GM13976 (cell line): ENCODE data around the gene CYP2W1.
"Not testable (repeated sequence)": the region's sequence is repeated elsewhere in the genome, so short reads cannot be mapped to it uniquely, and the experiment has no call there.

Experiments used
- DNase-seq: peaks from one replicate; pipeline ENCODE4 v3.0.0; 2012; ENCODE audit warnings: low spot score
- in situ Hi-C: fragments of 300-500 bp; cut with MboI; formaldehyde crosslinking; loops from one replicate; pipeline ENCODE4 v1.12.0; 2022; ENCODE audit warnings: low sequenced_read_pairs, mixed read lengths, inconsistent platforms; ENCODE audit not compliant: unreplicated experiment
- TF ChIP-seq, protein P1 (sequence below): IDR thresholded peaks from 2 replicates; pipeline ENCODE4 v1.5.1; 2012; ENCODE audit warnings: borderline replicate concordance, mild to moderate bottlenecking; ENCODE audit not compliant: insufficient read depth; ENCODE audit errors: extremely low read depth, missing control alignments, control extremely low read depth

The CYP2W1 gene

GRCh38 chr7:997404-998395 is 14.7 kb downstream of the CYP2W1 start:
- DNase-seq, result no peak
- in situ Hi-C loops, result loop anchor here (10.0 kb wide), 2 partner anchors 87 to 177 kb away; partner anchors contain the start of gene GPER1
- TF ChIP-seq, protein P1, sequence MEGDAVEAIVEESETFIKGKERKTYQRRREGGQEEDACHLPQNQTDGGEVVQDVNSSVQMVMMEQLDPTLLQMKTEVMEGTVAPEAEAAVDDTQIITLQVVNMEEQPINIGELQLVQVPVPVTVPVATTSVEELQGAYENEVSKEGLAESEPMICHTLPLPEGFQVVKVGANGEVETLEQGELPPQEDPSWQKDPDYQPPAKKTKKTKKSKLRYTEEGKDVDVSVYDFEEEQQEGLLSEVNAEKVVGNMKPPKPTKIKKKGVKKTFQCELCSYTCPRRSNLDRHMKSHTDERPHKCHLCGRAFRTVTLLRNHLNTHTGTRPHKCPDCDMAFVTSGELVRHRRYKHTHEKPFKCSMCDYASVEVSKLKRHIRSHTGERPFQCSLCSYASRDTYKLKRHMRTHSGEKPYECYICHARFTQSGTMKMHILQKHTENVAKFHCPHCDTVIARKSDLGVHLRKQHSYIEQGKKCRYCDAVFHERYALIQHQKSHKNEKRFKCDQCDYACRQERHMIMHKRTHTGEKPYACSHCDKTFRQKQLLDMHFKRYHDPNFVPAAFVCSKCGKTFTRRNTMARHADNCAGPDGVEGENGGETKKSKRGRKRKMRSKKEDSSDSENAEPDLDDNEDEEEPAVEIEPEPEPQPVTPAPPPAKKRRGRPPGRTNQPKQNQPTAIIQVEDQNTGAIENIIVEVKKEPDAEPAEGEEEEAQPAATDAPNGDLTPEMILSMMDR, result no peak

- in situ Hi-C loops, result loop anchor here (10.0 kb wide), 2 partner anchors 85 to 175 kb away; partner anchors contain the start of gene GPER1
- TF ChIP-seq, protein P1, result no peak
- no peak for DNase-seq
Measured at GRCh38 chr7:999149-999879, 16.3 kb downstream of the CYP2W1 start.

DNA sequence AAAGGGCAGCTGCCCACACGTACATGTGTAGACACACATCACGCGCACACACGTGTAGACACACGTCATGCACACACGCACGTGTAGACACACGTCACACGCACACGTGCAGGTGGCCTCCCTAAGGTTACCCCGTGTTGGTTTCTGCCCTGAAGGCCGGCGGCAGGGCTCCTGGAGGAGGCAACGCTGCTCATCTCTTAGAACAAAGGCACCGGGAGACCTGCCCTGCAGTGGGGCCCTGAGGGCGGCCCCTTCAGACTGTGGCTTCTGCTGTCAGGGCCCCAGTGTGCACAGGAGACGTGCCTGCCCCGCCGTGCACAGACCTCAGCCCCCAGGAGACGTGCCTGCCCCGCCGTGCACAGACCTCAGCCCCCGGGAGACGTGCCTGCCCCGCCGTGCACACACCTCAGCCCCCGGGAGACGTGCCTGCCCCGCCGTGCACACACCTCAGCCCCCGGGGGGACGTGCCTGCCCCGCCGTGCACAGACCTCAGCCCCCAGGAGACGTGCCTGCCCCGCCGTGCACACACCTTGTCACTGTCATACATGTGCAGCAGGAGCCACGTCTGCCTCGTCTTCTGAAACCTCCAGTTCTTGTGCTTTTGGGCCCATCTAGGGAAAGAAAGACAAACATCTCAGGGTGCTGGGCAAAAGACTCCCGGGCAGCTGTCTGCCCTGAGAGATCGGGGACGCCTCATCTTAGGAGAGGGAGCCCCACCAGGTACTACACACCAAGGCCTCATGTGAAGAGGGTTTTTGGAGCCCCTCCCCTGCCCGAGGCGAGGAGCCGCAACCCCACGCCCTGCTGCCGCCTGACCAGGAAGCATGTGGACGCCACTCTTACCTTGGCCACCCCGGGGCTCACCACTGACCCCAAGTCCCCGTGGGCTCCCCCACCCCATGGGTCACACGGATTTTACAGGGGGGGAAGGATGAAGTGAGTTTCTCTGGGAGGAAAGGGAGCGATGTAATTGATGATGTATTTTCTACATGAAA is 17.3 kb downstream of the CYP2W1 start:
- in situ Hi-C loops, result loop anchor here (10.0 kb wide), 2 partner anchors 85 to 175 kb away; partner anchors contain the start of gene GPER1
- no peak for DNase-seq
- TF ChIP-seq, protein P1, result no peak

DNA sequence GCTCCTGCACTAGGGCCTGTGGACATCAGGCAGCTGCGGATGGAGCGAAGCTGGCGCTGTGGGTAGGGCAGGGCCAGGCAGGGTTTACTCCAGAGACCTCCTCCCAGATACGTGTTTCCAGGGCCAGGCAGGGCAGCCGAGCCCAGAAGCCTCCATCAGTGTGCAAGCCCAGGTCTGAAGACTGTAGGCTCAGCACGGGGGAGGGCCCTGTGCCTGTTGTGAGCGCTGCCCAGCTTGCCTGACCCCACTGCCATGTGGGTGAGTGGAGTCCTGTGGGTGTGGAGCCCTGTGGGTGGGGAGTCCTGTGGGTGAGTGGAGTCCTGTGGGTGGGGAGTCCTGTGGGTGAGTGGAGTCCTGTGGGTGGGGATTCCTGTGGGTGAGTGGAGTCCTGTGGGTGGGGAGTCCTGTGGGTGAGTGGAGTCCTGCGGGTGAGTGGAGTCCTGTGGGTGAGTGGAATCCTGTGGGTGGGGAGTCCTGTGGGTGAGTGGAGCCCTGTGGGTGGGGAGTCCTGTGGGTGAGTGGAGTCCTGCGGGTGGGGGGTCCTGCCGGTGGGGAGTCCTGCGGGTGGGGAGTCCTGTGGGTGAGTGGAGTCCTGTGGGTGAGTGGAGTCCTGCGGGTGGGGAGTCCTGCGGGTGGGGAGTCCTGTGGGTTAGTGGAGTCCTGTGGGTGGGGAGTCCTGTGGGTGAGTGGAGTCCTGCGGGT is 18.2 kb downstream of the CYP2W1 start:
- in situ Hi-C loops, DNase-seq: not testable (repeated sequence)

GRCh38 chr7:1002026-1002425 is 19.0 kb downstream of the CYP2W1 start:
- DNase-seq, in situ Hi-C loops: not testable (repeated sequence)

DNA sequence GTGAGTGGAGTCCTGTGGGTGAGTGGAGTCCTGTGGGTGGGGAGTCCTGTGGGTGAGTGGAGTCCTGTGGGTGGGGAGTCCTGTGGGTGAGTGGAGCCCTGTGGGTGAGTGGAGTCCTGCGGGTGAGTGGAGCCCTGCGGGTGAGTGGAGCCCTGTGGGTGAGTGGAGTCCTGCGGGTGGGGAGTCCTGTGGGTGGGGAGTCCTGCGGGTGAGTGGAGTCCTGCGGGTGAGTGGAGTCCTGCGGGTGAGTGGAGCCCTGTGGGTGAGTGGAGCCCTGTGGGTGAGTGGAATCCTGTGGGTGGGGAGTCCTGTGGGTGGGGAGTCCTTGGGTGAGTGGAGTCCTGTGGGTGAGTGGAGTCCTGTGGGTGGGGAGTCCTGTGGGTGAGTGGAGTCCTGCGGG is 19.5 kb downstream of the CYP2W1 start:
- DNase-seq, in situ Hi-C loops: not testable (repeated sequence)

GRCh38 chr7:1004018-1004852 is 21.3 kb downstream of the CYP2W1 start:
- DNase-seq, result peak; percentile 70
- TF ChIP-seq, protein P1, result no peak
- in situ Hi-C loops, result no loop called here
